IPS-18c (cell line): ENCODE data around the gene PRSS3.
"Not testable (repeated sequence)": the region's sequence is repeated elsewhere in the genome, so short reads cannot be mapped to it uniquely, and the experiment has no call there.

Experiments used
- H3K4me3 ChIP-seq: 2 replicates; pipeline ENCODE4 v1.7.0; 2013; ENCODE audit warnings: low read depth, mild to moderate bottlenecking, low read length, moderate library complexity; ENCODE audit not compliant: insufficient read depth
- H3K9me3 ChIP-seq: one replicate; pipeline ENCODE4 v1.6.1; 2013; ENCODE audit warnings: mild to moderate bottlenecking, low read length, moderate library complexity; ENCODE audit not compliant: control insufficient read depth, insufficient read depth

PRSS3 gene

GRCh38 chr9:33795281-33795680, at the start of gene PRSS3:
Gene PRSS3, plus strand, starts transcription at chr9:33795561. Its CDS starts 13 bp downstream, at chr9:33795574.
- Histone ChIP-seq H3K4me3 (no peak within 1 kb of the TSS), H3K9me3 (no peaks in the 10 kb centered on the region)

DNA sequence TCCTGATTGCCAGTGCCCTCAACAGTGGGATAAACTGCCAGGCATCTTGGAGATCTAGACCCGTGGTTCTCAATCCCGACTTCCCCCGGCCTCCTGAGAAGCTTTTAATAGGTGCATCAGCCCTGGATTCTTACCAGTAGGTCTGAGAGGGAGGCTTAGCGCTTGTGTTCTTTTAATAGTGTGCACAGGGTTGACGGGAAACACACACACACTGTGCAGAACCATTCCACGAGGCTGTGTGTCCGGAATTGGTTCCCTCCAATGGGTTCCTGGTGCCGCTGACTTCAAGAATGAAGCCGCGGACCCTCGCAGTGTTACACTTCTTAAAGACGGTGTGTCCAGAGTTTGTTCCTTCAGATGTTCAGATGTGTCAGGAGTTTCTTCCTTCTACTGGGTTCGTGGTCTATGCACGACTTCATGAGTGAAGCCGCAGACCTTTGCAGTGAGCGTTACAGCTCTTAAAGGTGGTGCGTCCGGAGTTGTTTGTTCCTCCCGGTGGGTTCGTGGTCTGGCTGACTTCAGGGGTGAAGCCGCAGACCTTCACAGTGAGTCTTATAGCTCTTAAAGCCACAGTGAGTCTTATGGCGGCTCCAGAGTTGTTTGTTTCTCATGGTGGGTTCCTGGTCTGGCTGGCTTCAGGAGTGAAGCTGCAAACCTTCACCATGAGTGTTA, 46.6 kb upstream of the PRSS3 start:
- H3K9me3 ChIP-seq: no peaks in the 10 kb centered on the region
- no peak overlapping the region for H3K4me3 ChIP-seq

- not testable (repeated sequence) for H3K4me3 ChIP-seq, H3K9me3 ChIP-seq
Observed at GRCh38 chr9:33749305-33749654, 46.1 kb upstream of the PRSS3 start.

GRCh38 chr9:33750307-33750838, 45.0 kb upstream of the PRSS3 start:
- no peaks in the 10 kb centered on the region for H3K9me3 ChIP-seq

DNA sequence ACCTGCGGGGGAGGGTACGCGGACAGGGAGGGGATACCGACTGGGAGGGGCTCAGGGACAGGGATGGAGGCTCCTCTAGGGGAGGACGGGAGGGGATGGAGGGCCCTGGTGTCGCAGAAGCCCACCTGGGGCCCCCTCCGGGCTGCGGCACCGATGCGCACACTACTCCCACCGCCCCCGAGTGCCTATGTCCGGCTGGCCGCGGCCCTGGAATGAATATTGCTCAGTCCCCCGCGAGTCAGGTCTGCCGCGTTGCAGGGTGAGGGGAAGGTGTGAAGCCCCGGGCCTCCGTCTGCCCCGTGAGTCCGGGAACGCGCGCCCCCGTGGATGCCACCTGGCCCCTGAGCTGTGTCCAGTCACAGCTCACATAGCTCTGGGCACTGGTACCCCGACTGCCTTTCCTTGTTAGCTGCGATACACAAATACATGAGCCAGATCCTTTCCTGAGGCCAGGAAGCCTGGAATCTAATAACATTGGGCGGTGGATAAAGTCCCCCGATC, 44.5 kb upstream of the PRSS3 start:
- Histone ChIP-seq H3K9me3 (no peaks in the 10 kb centered on the region), H3K4me3 (peak overlapping the region; percentile 38; the same call in 1 of the 2 replicates)

More at GRCh38 chr9:33750307-33750838, 45.0 kb upstream of the PRSS3 start:
- H3K4me3 ChIP-seq: peak overlapping the region; percentile 38; the same call in 1 of the 2 replicates

DNA sequence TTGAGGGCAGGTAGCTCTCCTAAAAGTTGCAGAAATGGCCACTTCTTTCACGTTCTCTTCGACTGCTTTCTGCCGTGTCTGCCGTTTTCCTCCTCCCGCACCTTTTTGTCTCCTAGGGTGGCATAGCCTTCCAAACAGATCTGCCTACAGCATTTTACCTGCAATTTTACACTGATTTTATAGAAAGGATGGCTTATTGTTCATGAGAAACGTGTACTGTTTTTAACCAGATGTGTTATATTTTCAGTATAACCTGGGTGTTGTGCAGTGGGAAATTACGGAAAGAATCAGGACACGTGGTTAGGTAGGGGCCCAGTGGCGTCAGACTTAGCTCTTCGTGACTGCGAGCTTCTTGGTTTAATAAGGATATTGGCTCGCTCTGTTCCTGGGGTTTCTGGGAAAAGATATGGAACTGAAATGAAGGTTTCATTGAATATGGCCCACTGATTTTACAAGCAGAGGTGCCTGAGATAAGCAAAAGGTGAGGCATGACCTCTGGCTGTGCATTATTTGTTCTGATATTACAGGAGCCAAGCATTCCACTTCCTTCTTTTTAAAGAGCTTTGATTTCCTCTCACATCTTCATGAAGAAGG, 43.7 kb upstream of the PRSS3 start:
- Histone ChIP-seq H3K9me3 (no peaks in the 10 kb centered on the region), H3K4me3 (no peak overlapping the region)

DNA sequence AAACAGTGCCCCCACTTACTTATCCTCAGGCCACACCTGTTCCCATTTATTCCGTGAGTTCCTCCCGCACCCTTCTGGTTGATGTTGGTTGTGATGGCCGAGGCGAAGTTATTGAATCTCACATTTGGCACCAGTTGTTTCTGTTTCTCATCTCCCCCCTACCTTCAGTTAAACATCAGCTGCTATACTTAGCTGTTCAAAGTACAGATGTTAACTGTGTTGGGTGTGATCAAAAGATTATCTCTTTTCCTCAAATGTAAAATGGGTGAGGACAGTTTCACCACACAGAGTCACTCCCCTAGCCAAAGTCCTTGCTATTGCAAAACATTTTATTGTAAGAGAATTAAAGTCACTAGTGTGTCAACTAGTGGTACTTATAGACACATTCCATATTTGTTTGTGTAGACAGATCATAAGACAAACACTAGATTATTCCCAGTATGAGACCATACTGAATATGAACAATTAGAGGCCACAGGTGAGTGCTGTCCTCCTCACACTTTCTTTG, 43.2 kb upstream of the PRSS3 start:
- no peaks in the 10 kb centered on the region for H3K9me3 ChIP-seq
- no peak overlapping the region for H3K4me3 ChIP-seq

DNA sequence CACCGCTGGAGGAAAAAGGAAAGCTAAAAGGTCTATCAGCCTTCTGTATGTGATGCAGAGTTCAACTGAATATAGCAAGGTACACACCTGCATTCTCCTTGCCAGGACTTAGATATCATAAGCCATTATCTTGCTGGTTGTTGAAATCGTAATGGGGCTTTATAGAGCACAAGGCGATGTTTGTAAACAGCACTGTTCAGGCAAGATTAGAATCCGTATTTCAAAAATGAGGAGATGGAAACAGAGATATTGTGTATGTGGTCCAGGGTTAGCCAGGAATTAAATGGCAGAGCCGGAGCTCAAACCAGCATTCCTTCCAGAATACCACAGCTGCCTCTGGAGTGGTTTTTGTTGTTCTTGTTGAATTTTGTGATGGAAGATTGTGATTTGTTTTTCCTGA, 42.6 kb upstream of the PRSS3 start:
- H3K9me3 ChIP-seq, H3K4me3 ChIP-seq: not testable (repeated sequence)

GRCh38 chr9:33759648-33760047, 35.7 kb upstream of the PRSS3 start:
- not testable (repeated sequence) for H3K9me3 ChIP-seq, H3K4me3 ChIP-seq

GRCh38 chr9:33762343-33762742, 33.0 kb upstream of the PRSS3 start:
- Histone ChIP-seq H3K9me3 (no peaks in the 10 kb centered on the region), H3K4me3 (no peak overlapping the region)

- H3K4me3 ChIP-seq, H3K9me3 ChIP-seq: not testable (repeated sequence)
Observed at GRCh38 chr9:33763709-33764108, 31.7 kb upstream of the PRSS3 start.

- H3K4me3 ChIP-seq: no peak overlapping the region
- no peaks in the 10 kb centered on the region for H3K9me3 ChIP-seq
Observed at GRCh38 chr9:33765411-33765810, 29.9 kb upstream of the PRSS3 start.

DNA sequence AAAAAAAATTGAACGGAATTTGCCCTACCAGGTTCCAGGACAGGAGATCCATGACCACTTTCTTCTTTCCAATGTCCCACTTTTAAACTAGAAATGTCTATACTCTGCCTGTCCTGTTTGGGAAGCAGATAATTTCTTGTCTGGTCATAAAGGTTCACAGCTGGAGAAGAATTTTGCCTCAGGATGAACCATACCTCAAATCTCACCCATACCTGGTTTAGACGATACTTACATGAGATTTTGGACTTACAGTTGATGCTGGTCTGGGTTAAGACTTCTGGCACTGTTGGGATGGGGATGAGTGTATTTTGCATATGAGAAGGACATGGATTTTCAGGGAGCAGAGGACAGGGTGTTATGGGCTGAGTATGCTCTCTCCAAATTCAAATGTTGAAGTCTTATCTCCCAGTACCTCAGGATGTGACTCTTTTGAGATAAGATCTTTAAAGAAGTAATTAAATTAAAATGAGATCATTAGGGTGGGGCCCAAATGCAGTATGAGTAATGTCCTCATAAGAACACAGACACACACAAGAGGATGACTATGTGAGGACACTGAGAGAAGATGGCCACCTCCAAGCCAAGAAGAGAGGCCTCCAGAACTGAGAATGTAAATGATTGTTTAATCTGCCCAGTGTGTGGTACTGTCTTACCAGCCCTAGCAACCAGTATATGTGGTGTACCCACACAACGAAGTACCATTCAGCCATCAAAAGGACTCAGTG, 25.0 kb upstream of the PRSS3 start:
- H3K9me3 ChIP-seq, H3K4me3 ChIP-seq: not testable (repeated sequence)

GRCh38 chr9:33773135-33773534, 22.2 kb upstream of the PRSS3 start:
- not testable (repeated sequence) for H3K9me3 ChIP-seq, H3K4me3 ChIP-seq

- not testable (repeated sequence) for H3K9me3 ChIP-seq, H3K4me3 ChIP-seq
Observed at GRCh38 chr9:33774074-33774659, 21.2 kb upstream of the PRSS3 start.

GRCh38 chr9:33776578-33776977, 18.8 kb upstream of the PRSS3 start:
- no peak overlapping the region for H3K4me3 ChIP-seq

GRCh38 chr9:33778700-33779351, 16.5 kb upstream of the PRSS3 start:
- H3K9me3 ChIP-seq: no peaks in the 10 kb centered on the region
- H3K4me3 ChIP-seq: no peak overlapping the region

More at GRCh38 chr9:33776578-33776977, 18.8 kb upstream of the PRSS3 start:
- H3K9me3 ChIP-seq: no peaks in the 10 kb centered on the region
